ENCODE measurements around the gene AMTN. TPM values are rescaled to one million over a fixed set of nuclear protein-coding genes. Genes with fewer than 3 reads are reported as not detected.

Gene AMTN
- total RNA-seq, 1 experiment from 2014 or later, result not detected

DNA sequence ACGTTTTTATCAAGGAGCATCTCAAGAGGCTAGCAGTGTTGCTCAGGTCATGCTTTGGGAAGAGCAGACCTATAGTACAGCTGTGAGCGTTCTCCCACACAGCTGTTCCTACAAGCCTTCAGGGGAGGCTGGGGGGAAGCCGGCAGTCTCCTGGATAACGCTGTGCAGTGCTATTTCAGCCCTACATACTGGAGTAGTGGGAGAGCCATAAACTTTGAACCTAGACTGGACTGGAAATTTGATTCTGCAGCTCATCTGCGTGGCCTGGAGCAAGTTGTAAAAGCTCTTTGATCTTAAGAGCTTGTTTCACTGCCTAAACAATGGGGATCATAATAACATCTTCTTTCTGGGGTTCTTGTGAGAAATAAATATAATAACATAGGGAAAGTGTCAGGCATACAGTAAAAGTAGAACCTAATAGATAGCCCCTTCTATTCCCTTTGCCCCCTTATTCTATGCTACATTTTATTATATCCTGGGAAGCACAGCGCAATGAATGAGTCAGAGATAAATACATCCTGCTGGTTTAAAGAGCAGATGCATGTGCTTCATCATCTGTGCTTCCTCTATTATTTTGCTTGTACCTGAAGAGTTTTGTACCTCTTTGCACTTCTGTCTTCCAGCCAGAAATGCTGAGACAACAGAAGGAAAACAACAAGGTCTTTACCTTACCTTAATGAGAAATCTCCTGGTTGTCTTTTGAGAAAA, 59.0 kb downstream of the AMTN start:
- no peak overlapping the region for H3K27ac Mint-ChIP-seq (ENCODE audit: unreplicated experiment)
- no peak for TF ChIP-seq CTCF (IDR thresholded peaks at IDR 0.05; ENCODE audit: unreplicated experiment)
- no TSS peak for BruUV-seq (replicated peaks)
- H3K4me1 Mint-ChIP-seq (ENCODE audit: low read depth, unreplicated experiment), result no peaks in the 10 kb centered on the region
- DNase-seq, result no peak
- no peaks in the 10 kb centered on the region for H3K36me3 Mint-ChIP-seq (ENCODE audit: insufficient read depth, unreplicated experiment)
- no peak overlapping the region for H3K4me3 Mint-ChIP-seq (ENCODE audit: low read depth, unreplicated experiment)
- H3K27me3 Mint-ChIP-seq (ENCODE audit: unreplicated experiment), result no peaks in the 10 kb centered on the region
- peaks cover 2% of the 10 kb centered on the region for H3K9me3 Mint-ChIP-seq (ENCODE audit: low read depth, unreplicated experiment)
- CTCF ChIA-PET, result no interaction called here
- intact Hi-C loops (cut with micrococcal nuclease; ENCODE audit: unreplicated experiment), result no loop called here

DNA sequence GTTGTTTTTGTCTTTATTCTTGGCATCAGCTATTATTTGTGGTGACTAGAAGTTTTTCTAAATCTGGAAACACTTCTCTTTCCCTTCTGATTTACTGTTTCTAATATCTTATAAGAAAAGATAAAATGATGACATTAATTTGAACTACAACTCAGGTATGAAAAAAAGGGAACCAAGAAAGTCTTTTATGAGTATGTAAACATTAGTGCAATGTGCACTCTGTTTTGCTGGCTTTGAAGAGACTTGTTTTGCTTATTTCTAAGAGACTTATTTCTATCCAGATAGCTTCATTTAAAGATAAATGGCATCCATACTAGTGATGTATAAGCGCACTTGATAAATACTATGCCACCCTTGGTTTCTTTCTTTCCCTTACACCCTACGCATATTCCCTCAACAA, 63.6 kb downstream of the AMTN start:
- BruUV-seq (replicated peaks), result no TSS peak
- peaks cover 10% of the 10 kb centered on the region for H3K4me1 Mint-ChIP-seq (ENCODE audit: low read depth, unreplicated experiment)
- H3K27me3 Mint-ChIP-seq (ENCODE audit: unreplicated experiment), result no peaks in the 10 kb centered on the region
- no peak overlapping the region for H3K27ac Mint-ChIP-seq (ENCODE audit: unreplicated experiment)
- intact Hi-C loops (cut with micrococcal nuclease; ENCODE audit: unreplicated experiment), result no loop called here
- TF ChIP-seq CTCF (IDR thresholded peaks at IDR 0.05; ENCODE audit: unreplicated experiment), result no peak
- H3K9me3 Mint-ChIP-seq (ENCODE audit: low read depth, unreplicated experiment), result peaks cover 2% of the 10 kb centered on the region
- H3K36me3 Mint-ChIP-seq (ENCODE audit: insufficient read depth, unreplicated experiment), result no peaks in the 10 kb centered on the region
- CTCF ChIA-PET, result no interaction called here
- no peak for DNase-seq
- no peak overlapping the region for H3K4me3 Mint-ChIP-seq (ENCODE audit: low read depth, unreplicated experiment)

Other genes starting within 250 kb of the AMTN start
- not detected in 2 replicates for gene CABS1, start 183.6 kb upstream of the AMTN start, total RNA-seq (2022)
- not detected in 2 replicates for gene SMR3A, start 157.8 kb upstream of the AMTN start, total RNA-seq (2022)
- not detected in 2 replicates for gene SMR3B, start 135.4 kb upstream of the AMTN start, total RNA-seq (2022)
- not detected in 2 replicates for gene OPRPN, start 120.6 kb upstream of the AMTN start, total RNA-seq (2022)
- not detected in 2 replicates for gene MUC7, start 46.4 kb upstream of the AMTN start, total RNA-seq (2022)
- not detected in 2 replicates for gene AMBN, start 73.7 kb downstream of the AMTN start, total RNA-seq (2022)
- 0.26 and 1.0 TPM in 2 replicates for gene ENAM, start 110.2 kb downstream of the AMTN start, total RNA-seq (2022)
- gene JCHAIN, start 147.9 kb downstream of the AMTN start, total RNA-seq (2022), result not detected in 2 replicates
- gene UTP3, start 170.0 kb downstream of the AMTN start, total RNA-seq (2022), result 22.2 and 24.2 TPM in 2 replicates
- gene RUFY3, start 203.4 kb downstream of the AMTN start, total RNA-seq (2022), result 25.8 and 33.0 TPM in 2 replicates

Measured in Calu3 (cell line).